Measurements from ENCODE around the gene CFAP57. TPM values are rescaled to one million over a fixed set of nuclear protein-coding genes. Genes with fewer than 3 reads are reported as not detected.

The CFAP57 gene
- polyA plus RNA-seq, 1 donor from 2014 or later: 0.17 TPM

DNA sequence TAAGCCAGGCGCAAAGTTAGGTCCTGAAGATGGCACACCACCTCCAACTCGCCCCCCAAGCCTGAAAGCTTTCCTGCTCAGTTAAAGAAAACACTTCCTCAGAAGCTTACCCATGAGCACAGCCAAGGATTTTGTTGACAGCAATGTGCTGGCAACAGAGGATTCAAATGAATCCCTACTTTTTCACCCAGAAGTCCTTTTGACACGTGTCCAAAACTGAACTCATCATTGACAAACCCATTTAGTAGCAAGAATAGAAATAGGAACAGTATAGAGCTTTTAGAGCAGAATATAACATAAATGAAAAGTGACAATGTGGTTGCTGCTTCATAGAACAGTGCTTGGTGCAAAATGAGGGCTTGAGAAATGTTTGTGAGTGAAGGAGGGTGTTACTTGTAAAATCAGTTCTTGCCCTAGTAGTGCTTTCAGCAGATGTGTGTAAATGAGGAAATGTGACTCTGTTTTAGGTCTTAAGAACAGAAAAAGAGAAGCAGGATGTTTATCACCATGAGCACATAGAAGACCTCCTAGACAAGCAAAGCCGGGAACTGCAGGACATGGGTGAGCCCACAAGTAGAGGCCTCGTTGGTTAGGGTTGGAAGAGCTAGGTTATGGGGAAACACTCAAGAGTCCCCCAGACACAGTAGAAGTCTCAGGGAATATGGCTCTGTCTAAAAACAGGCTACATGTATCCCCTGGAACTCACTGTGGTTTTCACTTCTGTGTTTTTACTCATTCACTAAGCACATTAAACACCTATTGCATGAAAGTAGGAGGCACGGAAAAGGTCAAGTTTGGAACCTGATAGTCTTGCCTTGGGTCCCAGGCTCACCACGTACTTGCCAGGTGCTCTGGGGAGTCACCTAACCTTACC lies 49.0 kb downstream of the CFAP57 start:
- Histone ChIP-seq H3K27ac (ENCODE audit: low read length) (no peak overlapping the region), H3K36me3 (ENCODE audit: insufficient read depth, low read length) (no peaks in the 10 kb centered on the region), H3K4me3 (ENCODE audit: low read length) (no peak overlapping the region), H4K20me1 (ENCODE audit: insufficient read depth) (no peaks in the 10 kb centered on the region), H2AFZ (ENCODE audit: low read depth, low read length) (no peak overlapping the region), H3K9me3 (ENCODE audit: low read length) (no peaks in the 10 kb centered on the region), H3K9me2 (ENCODE audit: insufficient read depth, low read length) (no peaks in the 10 kb centered on the region), H3K27me3 (ENCODE audit: insufficient read depth, low read depth, low read length) (no peaks in the 10 kb centered on the region), H3K4me2 (ENCODE audit: low read length) (no peak overlapping the region), H3K79me2 (replicated peaks; ENCODE audit: insufficient read depth, low read length) (no peaks in the 10 kb centered on the region), H3K9ac (ENCODE audit: low read length) (no peak overlapping the region), H3F3A (ENCODE audit: insufficient read depth, low read length, poor library complexity, severe bottlenecking) (no peaks in the 10 kb centered on the region)
- no peak for TF ChIP-seq TAF1 (IDR thresholded peaks at IDR 0.05; ENCODE audit: low read depth)
- TF ChIP-seq, protein P1, sequence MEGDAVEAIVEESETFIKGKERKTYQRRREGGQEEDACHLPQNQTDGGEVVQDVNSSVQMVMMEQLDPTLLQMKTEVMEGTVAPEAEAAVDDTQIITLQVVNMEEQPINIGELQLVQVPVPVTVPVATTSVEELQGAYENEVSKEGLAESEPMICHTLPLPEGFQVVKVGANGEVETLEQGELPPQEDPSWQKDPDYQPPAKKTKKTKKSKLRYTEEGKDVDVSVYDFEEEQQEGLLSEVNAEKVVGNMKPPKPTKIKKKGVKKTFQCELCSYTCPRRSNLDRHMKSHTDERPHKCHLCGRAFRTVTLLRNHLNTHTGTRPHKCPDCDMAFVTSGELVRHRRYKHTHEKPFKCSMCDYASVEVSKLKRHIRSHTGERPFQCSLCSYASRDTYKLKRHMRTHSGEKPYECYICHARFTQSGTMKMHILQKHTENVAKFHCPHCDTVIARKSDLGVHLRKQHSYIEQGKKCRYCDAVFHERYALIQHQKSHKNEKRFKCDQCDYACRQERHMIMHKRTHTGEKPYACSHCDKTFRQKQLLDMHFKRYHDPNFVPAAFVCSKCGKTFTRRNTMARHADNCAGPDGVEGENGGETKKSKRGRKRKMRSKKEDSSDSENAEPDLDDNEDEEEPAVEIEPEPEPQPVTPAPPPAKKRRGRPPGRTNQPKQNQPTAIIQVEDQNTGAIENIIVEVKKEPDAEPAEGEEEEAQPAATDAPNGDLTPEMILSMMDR (IDR thresholded peaks at IDR 0.05; ENCODE audit: poor library complexity, severe bottlenecking): no peak
- TF ChIP-seq MXI1 (conservative IDR thresholded peaks at IDR 0.05; ENCODE audit: poor library complexity, severe bottlenecking): no peak
- no peak for TF ChIP-seq EZH2 (IDR thresholded peaks at IDR 0.05; ENCODE audit: borderline replicate concordance, insufficient read depth, low read length, poor library complexity, severe bottlenecking)
- no peak for TF ChIP-seq EP300 (conservative IDR thresholded peaks at IDR 0.05; ENCODE audit: poor library complexity, severe bottlenecking)
- no peak for TF ChIP-seq RAD21 (conservative IDR thresholded peaks at IDR 0.05)
- TF ChIP-seq, protein P2, sequence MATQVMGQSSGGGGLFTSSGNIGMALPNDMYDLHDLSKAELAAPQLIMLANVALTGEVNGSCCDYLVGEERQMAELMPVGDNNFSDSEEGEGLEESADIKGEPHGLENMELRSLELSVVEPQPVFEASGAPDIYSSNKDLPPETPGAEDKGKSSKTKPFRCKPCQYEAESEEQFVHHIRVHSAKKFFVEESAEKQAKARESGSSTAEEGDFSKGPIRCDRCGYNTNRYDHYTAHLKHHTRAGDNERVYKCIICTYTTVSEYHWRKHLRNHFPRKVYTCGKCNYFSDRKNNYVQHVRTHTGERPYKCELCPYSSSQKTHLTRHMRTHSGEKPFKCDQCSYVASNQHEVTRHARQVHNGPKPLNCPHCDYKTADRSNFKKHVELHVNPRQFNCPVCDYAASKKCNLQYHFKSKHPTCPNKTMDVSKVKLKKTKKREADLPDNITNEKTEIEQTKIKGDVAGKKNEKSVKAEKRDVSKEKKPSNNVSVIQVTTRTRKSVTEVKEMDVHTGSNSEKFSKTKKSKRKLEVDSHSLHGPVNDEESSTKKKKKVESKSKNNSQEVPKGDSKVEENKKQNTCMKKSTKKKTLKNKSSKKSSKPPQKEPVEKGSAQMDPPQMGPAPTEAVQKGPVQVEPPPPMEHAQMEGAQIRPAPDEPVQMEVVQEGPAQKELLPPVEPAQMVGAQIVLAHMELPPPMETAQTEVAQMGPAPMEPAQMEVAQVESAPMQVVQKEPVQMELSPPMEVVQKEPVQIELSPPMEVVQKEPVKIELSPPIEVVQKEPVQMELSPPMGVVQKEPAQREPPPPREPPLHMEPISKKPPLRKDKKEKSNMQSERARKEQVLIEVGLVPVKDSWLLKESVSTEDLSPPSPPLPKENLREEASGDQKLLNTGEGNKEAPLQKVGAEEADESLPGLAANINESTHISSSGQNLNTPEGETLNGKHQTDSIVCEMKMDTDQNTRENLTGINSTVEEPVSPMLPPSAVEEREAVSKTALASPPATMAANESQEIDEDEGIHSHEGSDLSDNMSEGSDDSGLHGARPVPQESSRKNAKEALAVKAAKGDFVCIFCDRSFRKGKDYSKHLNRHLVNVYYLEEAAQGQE (IDR thresholded peaks at IDR 0.05; ENCODE audit: borderline replicate concordance): no peak
- TF ChIP-seq SMC3 (conservative IDR thresholded peaks at IDR 0.05; ENCODE audit: poor library complexity): no peak

DNA sequence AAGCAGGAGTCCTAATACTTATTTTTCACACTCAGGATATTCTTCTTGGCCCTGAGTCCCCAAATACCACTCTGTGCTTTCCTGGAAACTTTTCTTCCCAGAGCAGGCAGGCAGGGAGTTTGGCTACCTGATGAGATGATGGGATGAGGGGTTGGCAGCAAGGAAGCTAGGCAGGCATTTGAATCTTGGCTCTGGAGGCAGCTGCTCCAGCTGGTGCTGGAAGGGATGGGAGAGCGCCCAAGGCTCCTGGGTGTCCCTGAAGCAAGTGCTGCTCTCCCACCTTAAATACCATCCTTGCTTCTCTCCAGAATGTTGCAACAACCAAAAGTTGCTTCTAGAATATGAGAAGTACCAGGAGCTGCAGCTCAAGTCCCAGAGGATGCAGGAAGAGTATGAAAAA lies 49.7 kb downstream of the CFAP57 start:
- no peak overlapping the region for H3K27ac ChIP-seq (ENCODE audit: low read length)
- H3K9me3 ChIP-seq (ENCODE audit: low read length): no peaks in the 10 kb centered on the region
- H3K4me2 ChIP-seq (ENCODE audit: low read length): no peak overlapping the region
- H3K27me3 ChIP-seq (ENCODE audit: insufficient read depth, low read depth, low read length): no peaks in the 10 kb centered on the region
- no peak for TF ChIP-seq EP300 (conservative IDR thresholded peaks at IDR 0.05; ENCODE audit: poor library complexity, severe bottlenecking)
- TF ChIP-seq, protein P1 (IDR thresholded peaks at IDR 0.05; ENCODE audit: poor library complexity, severe bottlenecking): no peak
- no peak for TF ChIP-seq SMC3 (conservative IDR thresholded peaks at IDR 0.05; ENCODE audit: poor library complexity)
- TF ChIP-seq POLR2AphosphoS5 (IDR thresholded peaks at IDR 0.05): no peak
- no peak for TF ChIP-seq RAD21 (conservative IDR thresholded peaks at IDR 0.05)
- TF ChIP-seq, protein P2 (IDR thresholded peaks at IDR 0.05; ENCODE audit: borderline replicate concordance): no peak
- TF ChIP-seq EZH2 (IDR thresholded peaks at IDR 0.05; ENCODE audit: borderline replicate concordance, insufficient read depth, low read length, poor library complexity, severe bottlenecking): no peak
- no peak for TF ChIP-seq MXI1 (conservative IDR thresholded peaks at IDR 0.05; ENCODE audit: poor library complexity, severe bottlenecking)
- TF ChIP-seq TAF1 (IDR thresholded peaks at IDR 0.05; ENCODE audit: low read depth): no peak
- H4K20me1 ChIP-seq (ENCODE audit: insufficient read depth): no peaks in the 10 kb centered on the region
- no peak overlapping the region for H3K4me3 ChIP-seq (ENCODE audit: low read length)
- no peak overlapping the region for H3K9ac ChIP-seq (ENCODE audit: low read length)
- H2AFZ ChIP-seq (ENCODE audit: low read depth, low read length): no peak overlapping the region
- no peaks in the 10 kb centered on the region for H3K36me3 ChIP-seq (ENCODE audit: insufficient read depth, low read length)
- H3F3A ChIP-seq (ENCODE audit: insufficient read depth, low read length, poor library complexity, severe bottlenecking): no peaks in the 10 kb centered on the region
- no peaks in the 10 kb centered on the region for H3K79me2 ChIP-seq (replicated peaks; ENCODE audit: insufficient read depth, low read length)
- no peaks in the 10 kb centered on the region for H3K9me2 ChIP-seq (ENCODE audit: insufficient read depth, low read length)

All from neural cell (in vitro differentiated cells).